Transverse colon (tissue), 4 donors: ENCODE data around the gene RPS15.

Experiments used
- CTCF ChIP-seq, 5 experiments: fragments of 200-600 bp in 3 of 5; fragments of 450-650 bp in 2 of 5; sonication (generic) in 3 of 5; IDR thresholded peaks; 1 replicate in 2 of 5; 2 replicates in 3 of 5; pipeline ENCODE4 v1.5.1; 2016 to 2017; ENCODE audit warnings: antibody characterized with exemption in 5 of 5, inconsistent platforms in 3 of 5, mild to moderate bottlenecking in 2 of 5, moderate library complexity in 1 of 5
- POLR2A ChIP-seq: fragments of 450-650 bp; IDR thresholded peaks from one replicate; pipeline ENCODE4 v1.6.1; 2016; ENCODE audit warnings: antibody characterized with exemption, mild to moderate bottlenecking, moderate library complexity
- POLR2AphosphoS5 ChIP-seq, 3 donors: sonication (generic); formaldehyde crosslinking; IDR thresholded peaks; one replicate each; pipeline ENCODE4 v1.6.1; 2016; ENCODE audit warnings: antibody characterized with exemption in 3 of 3

GRCh38 chr19:1399079-1399478 lies 39.1 kb upstream of the RPS15 start:
- TF ChIP-seq POLR2A (no peak), POLR2AphosphoS5 (IDR thresholded peaks at IDR 0.05) (no peak), CTCF (IDR thresholded peaks at IDR 0.05) (no peak)
